NCI-H2081 (cell line): ENCODE data around the gene ZMYM1.
"Not testable (repeated sequence)": the region's sequence is repeated elsewhere in the genome, so short reads cannot be mapped to it uniquely, and the experiment has no call there.

Experiments used
- DNase-seq, 2 experiments: peaks; one replicate each; lab custom pipeline; 2025; lab: John Stamatoyannopoulos, UW

The ZMYM1 gene

DNA sequence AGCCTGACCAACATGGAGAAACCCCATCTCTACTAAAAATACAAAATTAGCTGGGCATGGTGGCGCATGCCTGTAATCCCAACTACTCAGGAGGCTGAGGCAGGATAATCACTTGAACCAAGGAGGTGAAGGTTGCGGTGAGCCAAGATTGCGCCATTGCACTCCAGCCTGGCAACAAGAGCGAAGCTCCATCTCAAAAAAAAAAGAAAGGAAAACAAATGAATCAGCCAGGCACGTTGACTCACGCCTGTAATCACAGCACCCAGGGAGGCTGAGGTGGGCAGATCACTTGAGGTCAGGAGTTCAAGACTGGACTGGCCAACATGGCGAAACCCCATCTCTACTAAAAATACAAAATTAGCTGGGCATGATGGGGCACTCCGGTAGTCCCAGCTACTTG lies 2.8 kb upstream of the ZMYM1 start:
- not testable (repeated sequence) for DNase-seq

DNA sequence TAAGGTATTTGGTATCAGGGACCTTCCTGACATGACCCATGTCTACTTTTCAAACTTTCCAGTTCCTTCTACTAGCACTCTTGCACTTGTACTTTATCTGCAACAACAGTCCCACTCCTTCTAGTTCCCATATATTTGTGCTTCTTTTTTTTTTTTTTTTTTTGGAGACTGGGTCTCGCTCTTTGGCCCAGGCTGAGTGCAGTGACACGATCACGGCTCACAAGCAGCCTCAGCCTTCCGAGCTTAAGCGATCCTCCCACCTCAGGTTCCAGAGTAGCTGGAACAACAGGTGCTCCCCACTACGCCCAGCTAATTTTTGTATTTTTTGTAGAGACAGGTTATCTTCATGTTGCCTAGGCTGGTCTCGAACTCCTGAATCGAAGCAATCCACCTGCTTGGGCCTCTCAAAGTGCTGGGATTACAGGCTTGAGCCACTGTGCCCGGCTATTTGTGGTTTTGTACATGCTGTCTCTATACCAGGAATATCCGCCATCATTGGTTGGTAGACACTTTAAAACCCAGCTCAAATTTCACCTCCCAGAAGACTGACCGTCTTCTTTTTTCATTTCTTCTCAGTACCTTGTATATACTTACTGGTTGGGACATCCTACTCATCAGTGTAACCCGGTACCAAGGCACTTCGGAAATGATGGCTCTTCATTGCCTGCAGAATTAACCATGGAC lies 1.1 kb downstream of the ZMYM1 start:
- no peak for DNase-seq

DNA sequence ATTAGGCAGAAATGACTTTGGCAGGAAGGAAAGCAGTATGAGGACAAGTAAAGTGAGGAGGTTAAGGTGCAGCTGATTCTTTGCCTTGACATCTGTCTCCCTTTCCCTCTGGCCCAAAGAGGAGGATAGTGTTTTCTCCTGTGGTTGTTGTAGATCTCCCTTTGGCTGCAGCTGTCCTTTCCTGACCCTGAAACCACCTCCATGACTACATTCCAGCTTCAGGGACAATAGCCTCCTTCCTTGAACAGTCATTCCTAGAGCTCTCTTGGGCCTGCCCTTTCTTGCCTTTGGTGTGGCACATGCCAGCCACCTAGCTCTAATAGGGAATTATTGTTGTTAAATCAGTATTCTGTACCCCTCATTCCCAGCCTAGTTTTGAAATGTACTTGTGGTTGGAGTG lies 6.2 kb downstream of the ZMYM1 start:
- no peak for DNase-seq

DNA sequence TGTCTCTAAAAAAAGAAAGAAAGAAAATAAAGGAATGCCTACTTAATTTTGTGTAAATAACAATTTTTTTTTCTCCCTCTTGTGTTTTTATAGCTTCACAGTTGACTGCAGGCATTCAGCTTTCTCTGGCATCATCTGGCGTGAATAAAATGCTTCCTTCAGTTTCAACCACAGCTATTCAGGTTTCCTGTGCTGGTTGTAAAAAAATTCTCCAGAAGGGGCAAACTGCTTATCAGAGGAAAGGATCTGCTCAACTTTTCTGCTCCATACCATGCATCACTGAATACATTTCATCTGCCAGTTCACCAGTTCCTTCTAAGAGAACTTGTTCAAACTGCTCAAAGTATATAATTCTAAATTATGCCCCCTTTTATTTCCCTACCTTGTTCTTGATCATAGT lies 18.0 kb downstream of the ZMYM1 start:
- DNase-seq: no peak

DNA sequence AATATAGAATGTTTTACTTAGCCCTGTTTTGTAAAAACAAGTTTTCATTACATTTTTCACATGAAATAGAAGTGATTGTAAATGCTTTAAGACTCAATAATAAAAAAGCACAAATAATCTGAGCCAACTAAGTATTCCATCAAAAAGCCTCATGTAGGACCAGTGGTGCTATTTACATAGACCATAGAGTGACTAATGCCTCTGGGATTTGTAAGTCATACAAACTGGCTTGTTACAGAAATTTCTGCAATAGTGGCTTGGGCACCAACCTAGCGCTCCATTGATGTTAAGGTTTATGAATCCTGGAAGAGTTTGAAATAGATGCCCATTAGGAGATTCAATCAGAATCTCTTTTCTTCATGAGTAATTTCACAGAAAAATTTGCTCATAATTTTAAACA lies 31.9 kb downstream of the ZMYM1 start:
- DNase-seq: no peak

DNA sequence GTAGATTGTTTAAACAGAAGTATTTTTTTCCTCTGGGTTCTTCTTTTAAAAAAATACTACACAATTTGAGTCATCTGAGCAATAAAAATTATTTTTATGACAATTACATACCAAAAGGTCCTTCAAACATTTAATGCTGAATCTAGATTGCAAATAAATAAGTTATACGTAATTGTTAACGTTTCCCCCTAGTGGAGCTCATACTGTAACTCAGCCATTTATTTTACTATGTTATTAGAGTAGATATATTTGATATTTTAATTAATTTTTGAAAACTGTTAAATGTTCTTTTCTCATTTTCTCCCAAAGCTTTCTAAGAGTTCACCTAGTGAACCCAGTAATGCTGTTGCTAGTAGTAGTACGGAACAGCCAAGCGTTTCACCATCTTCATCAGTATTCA lies 33.5 kb downstream of the ZMYM1 start:
- DNase-seq: no peak

DNA sequence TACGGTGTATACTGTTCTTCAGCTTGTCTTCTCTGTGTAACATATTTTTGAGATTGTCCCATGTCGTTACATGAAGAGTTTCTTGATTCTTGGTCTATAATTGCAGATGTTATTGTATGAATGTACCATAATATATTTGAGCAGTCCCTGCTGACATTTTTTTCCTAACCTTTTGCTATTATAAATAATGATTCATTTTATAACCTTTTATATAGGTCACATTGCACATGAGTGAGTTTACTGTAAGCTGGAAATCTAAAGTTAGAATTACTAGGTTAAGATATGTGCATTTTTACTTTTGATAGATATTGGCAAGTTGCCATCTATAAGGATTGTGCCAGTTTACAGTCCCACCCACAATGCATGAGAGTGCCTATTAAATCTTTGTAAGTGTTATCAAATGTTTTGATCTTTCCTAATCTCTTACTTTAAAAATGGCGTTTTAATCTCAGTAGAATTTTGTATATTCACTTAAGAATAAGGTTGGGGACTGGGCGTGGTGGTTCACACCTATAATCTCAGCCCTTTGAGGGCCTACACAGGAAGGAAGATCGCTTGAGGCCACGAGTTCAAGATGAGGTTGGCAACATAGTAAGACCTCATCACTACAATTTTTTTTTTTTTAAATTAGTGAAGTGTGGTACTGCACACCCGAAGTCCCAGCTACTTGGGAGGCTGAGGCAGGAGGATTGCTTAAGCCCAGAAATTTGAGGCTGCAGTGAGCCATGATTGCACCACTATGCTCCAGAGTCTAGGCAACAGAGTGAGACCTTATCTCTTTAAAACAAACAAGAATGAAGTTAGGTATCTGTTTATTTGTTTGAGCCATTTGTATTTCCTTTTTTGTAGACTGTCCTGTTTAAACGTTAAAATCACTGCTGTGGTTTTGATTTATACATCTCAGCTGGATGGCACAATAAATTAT lies 36.5 kb downstream of the ZMYM1 start:
- DNase-seq: no peak

DNA sequence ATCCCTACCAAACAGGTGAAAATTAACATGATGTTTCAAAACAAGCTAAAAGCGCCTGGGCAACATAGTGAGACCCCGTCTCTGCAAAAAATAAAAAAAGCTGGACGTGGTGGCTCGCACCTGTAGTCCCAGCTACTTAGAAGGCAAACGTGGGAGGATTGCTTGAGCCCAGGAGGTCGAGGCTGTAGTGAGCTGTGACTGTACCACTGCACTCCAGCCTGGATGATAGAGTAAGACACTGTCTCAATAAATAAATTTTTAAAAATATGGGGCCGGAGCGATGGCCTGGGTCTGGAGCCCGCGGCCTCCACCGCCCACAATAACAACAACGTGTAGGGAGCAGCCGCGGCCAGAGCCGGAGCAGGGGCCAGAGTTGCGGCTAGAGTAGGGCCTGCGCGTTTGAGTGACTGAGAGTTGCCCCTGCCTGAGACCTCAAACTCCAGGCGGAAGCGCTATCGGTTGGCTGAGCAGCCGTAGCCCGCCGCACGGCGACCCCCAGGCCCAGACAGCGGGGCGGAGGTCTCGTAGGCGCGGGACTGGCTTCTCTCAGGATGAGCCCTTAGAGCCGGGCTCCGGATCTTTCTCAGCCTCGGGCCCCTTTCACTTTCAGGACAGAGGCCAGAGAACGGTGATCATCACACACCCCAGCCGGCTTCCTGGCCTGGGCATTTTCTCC lies 41.4 kb downstream of the ZMYM1 start:
- no peak for DNase-seq

DNA sequence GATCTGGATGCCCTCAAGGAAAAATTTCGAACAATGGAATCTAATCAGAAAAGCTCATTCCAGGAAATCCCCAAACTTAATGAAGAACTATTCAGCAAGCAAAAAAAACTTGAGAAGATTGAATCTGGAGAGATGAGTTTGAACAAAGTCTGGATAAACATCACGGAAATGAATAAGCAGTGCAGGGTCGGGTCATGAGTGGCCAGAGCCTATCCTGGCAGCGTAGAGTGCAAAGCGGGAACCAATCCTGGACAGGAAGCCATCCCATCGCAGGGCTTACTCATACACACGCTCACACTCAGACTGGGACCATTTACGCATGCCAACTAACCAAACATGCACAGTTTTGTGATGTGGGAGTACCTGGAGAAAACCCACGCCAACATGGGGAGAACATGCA lies 43.1 kb downstream of the ZMYM1 start:
- DNase-seq: no peak

DNA sequence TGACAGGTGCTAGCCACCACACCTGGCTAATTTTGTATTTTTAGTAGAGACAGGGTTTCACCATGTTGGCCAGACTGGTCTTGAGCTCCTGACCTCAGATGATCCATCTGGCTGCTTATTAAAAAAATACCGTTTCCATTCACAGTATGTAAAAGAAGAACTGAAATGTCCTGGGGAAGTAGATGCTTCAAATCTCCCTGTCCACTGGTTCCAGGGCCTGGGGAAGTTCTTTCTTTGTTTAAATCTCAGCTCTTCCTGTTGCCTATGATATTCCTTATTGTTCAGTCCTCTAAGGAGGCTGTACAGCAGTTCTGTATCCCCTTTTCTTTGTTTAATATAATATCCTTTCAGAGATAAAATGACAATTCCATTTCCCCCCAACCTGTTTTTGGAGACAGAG lies 47.4 kb downstream of the ZMYM1 start:
- no peak for DNase-seq

DNA sequence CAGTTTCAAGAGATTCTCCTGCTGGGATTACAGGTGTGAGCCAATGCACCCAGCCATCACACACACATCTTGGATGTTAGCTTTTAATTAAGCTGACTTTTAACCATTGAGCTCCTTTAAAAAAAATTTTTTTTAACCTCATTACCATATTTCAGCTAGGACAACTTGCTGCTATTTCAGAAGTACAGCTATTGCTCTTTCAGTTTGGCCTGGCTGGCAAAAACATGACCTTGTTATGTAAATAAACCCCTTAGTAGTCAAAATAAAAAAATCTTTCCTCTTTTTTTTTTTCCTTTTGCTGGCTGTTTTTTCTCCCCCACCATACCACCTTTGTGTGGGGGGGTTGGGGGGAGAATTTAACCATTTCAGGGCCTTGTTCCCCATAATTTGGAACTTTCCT lies 49.9 kb downstream of the ZMYM1 start:
- DNase-seq: no peak

DNA sequence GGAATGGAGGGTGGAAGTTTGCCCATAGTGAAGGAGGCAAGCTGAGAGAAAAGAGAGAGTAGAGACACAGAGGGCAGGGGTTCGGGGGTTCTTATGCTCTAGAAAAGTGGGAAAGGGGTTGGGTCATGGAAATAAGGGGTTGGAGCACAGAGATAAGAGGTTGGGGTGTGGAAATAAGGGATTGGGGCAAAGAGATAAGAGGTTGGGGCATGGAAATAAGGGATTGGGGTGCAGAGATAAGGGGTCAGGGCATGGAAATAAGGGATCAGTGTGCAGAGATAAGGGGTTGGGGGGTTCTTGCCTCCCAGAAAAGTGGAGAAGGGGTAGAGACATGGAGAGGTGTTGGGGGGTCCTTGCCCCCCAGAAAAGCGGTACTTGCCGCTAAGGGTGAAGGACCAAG lies 57.6 kb downstream of the ZMYM1 start:
- no peak for DNase-seq

DNA sequence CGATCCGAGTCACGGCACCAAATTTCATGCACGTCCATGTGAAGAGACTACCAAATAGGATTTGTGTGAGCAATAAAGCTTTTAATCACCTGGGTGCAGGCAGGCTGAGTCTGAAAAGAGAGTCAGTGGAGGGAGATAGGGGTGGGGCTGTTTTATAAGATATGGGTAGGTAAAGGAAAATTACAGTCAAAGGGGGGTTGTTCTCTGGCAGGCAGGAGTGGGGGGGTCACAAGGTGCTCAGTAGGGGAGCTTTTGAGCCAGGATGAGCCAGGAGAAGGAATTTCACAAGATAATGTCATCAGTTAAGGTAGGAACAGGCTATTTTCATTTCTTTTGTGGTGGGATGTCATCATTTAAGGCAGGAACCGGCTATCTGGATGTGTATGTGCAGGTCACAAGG lies 58.4 kb downstream of the ZMYM1 start:
- DNase-seq: not testable (repeated sequence)

DNA sequence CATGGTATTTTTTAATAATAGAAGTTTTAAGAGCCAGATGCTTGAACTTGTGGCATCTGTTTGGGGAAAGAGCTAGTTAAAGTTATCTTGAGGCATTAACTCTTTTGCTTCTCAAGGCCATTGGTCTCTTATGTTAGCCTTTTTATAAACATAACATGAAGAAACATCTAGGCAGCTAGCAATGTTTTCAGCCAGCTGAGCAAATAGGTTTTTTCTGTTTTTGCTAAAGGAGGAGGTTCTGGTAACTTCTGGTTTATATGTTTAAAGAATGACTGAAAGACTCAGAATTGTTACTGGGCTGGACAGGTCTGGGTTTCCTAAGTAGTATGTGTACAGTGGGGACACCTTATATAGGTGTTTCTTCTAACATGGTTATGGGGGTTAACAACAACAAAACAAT lies 63.1 kb downstream of the ZMYM1 start:
- DNase-seq: not testable (repeated sequence)

DNA sequence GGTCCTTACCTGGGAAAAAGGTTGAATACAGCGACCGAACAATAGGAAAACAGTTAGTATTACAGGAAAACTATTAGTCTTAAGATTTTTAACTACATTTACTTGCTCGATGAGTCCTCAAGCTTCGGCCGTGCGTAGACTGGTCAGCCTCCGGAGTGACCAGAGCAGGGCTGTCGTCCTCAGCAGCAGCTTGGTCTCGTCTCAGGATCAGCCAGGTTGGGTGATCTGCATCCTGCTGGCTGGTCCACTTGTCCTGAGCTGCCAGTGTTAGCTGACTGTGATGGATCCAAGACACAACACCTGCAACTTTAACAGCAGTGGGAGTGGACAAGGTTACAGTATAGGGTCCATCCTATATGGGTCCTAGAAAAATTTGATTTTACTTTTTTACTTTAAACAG lies 63.5 kb downstream of the ZMYM1 start:
- DNase-seq: not testable (repeated sequence)

DNA sequence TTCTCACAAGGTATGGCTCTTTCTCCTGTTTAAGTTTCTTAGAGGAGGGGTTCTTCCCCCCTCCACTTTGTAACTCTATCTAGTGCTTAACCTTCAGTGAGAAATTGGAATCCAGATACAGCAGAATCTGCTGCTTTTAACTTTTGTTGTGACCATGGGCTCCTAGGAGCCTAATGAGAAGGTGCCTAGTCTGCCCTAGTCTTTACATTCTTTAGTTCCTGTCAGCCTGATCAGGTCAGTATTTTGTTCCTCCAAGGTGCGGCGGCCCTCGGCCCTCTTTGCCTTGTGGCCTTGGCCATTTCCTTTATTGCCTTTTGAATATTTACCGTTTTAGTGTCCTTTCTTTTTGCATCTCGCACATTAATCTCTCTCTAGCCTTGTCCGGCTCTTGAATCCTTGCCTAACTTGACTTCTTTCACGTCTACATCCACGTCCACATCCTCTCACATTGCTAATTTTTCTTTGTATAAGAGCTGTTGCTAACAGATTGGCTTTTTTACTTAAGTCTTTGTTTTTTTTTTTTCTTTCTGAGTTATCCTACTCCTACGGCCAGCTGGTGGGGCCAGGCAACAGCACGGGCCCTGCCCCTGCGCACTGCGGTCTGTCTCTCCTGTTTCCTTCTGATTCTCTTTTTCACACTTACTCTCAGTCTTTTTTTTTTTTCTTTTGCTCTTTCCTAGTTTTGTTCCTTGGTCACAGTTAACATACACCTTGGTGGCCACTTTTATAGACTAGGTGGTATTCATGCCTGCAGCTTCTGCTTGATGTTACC lies 64.7 kb downstream of the ZMYM1 start:
- DNase-seq: no peak

DNA sequence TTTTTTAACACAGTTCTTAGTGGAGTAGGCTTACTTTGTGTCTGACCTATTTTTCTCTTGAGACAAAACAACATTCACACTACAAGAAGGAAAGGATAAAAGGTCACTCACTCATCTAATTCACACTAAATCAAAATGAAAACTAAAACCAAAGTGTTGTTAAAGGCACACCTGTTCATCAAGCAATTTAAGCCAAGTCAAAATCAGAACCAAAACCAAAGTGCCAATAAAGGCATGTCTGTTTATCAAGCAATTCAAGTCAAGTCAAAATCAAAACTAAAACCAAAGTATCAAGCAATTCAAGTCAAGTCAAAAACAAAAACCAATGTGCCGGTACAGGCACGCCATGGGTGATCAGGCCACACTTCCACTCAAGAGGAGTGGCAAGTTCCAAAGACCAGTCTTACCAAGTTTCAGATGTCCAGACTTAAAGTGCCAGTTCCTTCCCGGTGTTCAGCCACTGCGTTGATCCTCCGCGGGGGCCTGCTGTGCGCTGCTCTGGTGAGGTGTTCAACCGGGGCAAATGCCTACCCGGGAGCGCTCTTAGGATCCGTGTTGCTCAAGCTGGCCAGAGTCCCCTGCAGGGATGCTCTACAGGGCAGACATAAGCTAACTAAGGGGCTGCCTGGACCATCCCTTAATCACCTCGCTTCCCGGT lies 66.8 kb downstream of the ZMYM1 start:
- not testable (repeated sequence) for DNase-seq

DNA sequence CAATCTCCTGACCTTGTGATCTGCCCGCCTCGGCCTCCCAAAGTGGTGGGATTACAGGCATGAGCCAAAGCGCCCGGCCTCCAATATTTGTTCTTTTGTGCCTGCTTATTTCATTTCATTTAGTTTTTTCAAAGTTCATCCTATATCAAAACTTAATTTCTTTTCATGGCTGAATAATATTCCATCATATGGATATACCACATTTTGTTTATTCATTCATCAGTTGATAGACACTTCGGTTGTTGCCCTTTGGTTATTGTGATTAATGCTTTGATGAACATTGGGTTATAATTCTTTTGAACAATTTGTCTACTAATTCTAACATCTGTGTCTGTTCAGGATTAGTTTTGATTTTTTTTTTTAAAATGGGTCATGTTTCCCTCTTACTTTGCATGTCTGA lies 72.0 kb downstream of the ZMYM1 start:
- no peak for DNase-seq

DNA sequence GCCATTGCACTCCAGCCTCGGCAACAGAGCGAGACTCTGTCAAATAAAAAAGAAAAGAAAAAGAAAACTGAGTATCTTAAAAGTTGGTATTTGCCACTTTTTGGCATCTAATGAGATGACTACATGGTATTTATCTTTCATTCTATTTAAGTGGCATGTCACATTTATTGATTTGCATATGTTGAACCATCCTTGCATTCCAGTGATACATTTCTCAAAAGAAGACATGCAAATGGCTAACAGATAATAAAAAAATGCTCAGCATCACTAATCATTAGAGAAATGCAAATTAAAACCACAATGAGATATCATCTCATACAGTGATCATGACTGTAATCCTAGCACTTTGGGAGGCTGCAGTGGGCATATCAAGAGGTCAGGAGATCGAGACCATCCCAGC lies 85.7 kb downstream of the ZMYM1 start:
- no peak for DNase-seq
